Heart right ventricle (tissue), 16 donors: ENCODE data around the gene ASIC5. TPM values are rescaled to one million over a fixed set of nuclear protein-coding genes. Genes with fewer than 3 reads are reported as not detected.

Experiments used
- ATAC-seq, 8 donors: fragments of 200-7000 bp; cut with Tn5 transposase; one replicate each; pipeline ENCODE4 v1.9.1; 2020; ENCODE audit warnings: mild to moderate bottlenecking in 8 of 8, moderate library complexity in 8 of 8, moderate number of reproducible peaks in 1 of 8
- DNase-seq, 2 donors: peaks; one replicate each; pipeline ENCODE4 v3.0.0-alpha.2; 2020
- H3K27ac ChIP-seq, 10 donors: fragments of 200-600 bp; sonication (generic) in 2 of 10; one replicate each; pipeline versions ENCODE4 v1.5.0 to v1.8.0; 2020 to 2022; ENCODE audit warnings: mild to moderate bottlenecking in 3 of 10
- H3K27me3 ChIP-seq, 7 donors: fragments of 200-600 bp; one replicate each; pipeline ENCODE4 v1.8.0; 2021 to 2022; ENCODE audit warnings: mild to moderate bottlenecking in 2 of 7
- H3K36me3 ChIP-seq, 9 donors: fragments of 200-600 bp; sonication (generic) in 1 of 9; one replicate each; pipeline versions ENCODE4 v1.5.0 to v1.8.0; 2020 to 2022; ENCODE audit warnings: mild to moderate bottlenecking in 2 of 9
- H3K4me1 ChIP-seq, 9 donors: fragments of 200-600 bp; sonication (generic) in 1 of 9; one replicate each; pipeline versions ENCODE4 v1.5.0 to v1.8.0; 2020 to 2022; ENCODE audit warnings: mild to moderate bottlenecking in 4 of 9
- H3K4me3 ChIP-seq, 10 donors: fragments of 200-600 bp; sonication (generic) in 2 of 10; one replicate each; pipeline versions ENCODE4 v1.5.0 to v1.8.0; 2020 to 2022; ENCODE audit warnings: mild to moderate bottlenecking in 7 of 10, moderate library complexity in 2 of 10
- H3K9me3 ChIP-seq, 11 donors: fragments of 200-600 bp in 10 of 11; sonication (generic) in 2 of 11; one replicate each; pipeline versions ENCODE4 v1.5.0 to v1.8.0; 2013 to 2022; ENCODE audit warnings: mild to moderate bottlenecking in 2 of 11, control low read depth in 1 of 11, moderate library complexity in 1 of 11
- CTCF ChIP-seq, 9 donors: fragments of 200-600 bp; sonication (generic) in 2 of 9; IDR thresholded peaks; one replicate each; pipeline versions ENCODE4 v1.5.0 to v1.8.0; 2021 to 2022; ENCODE audit warnings: antibody characterized with exemption in 9 of 9, mild to moderate bottlenecking in 5 of 9, moderate library complexity in 1 of 9
- WGBS, 2 donors: extraction: QIAGEN DNeasy Blood & Tissue Kit; methylation state at CpG; one replicate each; pipeline ENCODE4 v1.1.7; 2013; ENCODE audit warnings: inconsistent platforms in 1 of 2; 5-methylcytosine and 5-hydroxymethylcytosine counted together
- intact Hi-C, 10 donors: fragments of 100-400 bp; cut with DNase I; formaldehyde crosslinking; loops; one replicate each; pipeline versions ENCODE4 v1.11.1 to v1.14.2; 2022
- polyA plus RNA-seq, 2 donors: library from polyadenylated mRNA; stranded (reverse); fragments of 200-250 nt; gene quantifications; one replicate each; pipeline ENCODE4 v1.2.3, GENCODE V29; 2013
- total RNA-seq, 10 donors: library from RNA; stranded (reverse); fragmentation: NEBNext Ultra II Directional in 3 of 10; extraction: Animal tissue kit (Norgen Biotek cat#: 25700) in 3 of 10; gene quantifications; one replicate each; pipeline versions ENCODE4 v1.2.1 to v1.2.4, GENCODE V29; 2021 to 2023
- donor health status: Arrhythmogenic right ventricular cardiomyopathy.
- donor health status: ischemic (EF 13 %, LVEDD 7.1; RV severe dilation, severe dysfunction).
- donor health status: healthy with polysubstance abuse.
- donor health status: DM: no; HTN: yes; CAD: no.
- donor health status: DM: no; HTN: no; CAD: no.
- donor health status: ischemic (EF 25% LVEDD 6.9; RV normal size, moderate dysfunction).
- donor health status: ischemic (EF 25% LVEDD 5.7; RV mildly dilated, moderate dysfunction).
- donor health status: healthy.
- donor health status: DM: yes; HTN: yes; CAD: no.
- donor health status: Ischemic cardiomyopathy.
- donor health status: ischemic (EF 35%, LVEDD 5.7; RV mildly dilated, moderate dysfunction).
- donor health status: nonischemic (EF 11% LVEDD 7.7; RV severe dilation, severe dysfunction).
- donor health status: DM: yes; HTN: yes; CAD: no.
- donor health status: PGD.
- donor health status: ischemic (EF 29% LVEDD 5.4; RV normal size, mild dysfunction).
- donor health status: nonischemic (EF 23%, LVEDD 6.1; RV moderate dilation, normal function).

Gene ASIC5
- total and polyA plus RNA-seq, 12 donors, result not detected

DNA sequence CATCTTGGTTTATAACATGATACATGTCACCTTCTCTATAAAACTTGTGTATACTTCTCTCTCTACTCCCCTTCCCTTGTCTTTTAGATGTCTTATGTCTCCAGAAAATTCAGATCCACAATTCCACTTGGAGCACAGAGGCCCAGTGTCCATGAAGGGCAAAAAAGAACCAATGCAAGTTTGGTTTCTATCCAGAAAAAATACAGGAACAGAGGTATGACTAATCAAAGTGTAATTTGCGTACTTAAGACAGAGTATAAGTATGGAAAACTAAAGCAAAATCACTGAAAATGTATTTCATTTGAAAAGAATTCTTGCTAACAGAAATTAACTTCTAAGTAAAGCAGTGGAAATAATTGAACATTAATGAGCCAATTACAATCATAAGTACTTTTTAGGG is 61.1 kb downstream of the ASIC5 start:
- ATAC-seq (no peak), DNase-seq (no peak)
- TF ChIP-seq CTCF (IDR thresholded peaks at IDR 0.05), result no peak
- no peak overlapping the region for H3K4me3 ChIP-seq
- H3K36me3 ChIP-seq, result peaks cover 0 to 83% (median 31%) of the 10 kb centered on the region in 9 donors
- H3K4me1 ChIP-seq, result no peaks in the 10 kb centered on the region
- no peaks in the 10 kb centered on the region for H3K27me3 ChIP-seq
- no peaks in the 10 kb centered on the region for H3K9me3 ChIP-seq
- intact Hi-C loops, result loop anchor here in 2 of 10 donors (5.0 kb wide), 1 partner anchor 147 kb away; the partner anchor contains the start of gene CTSO (in 2 of the 2)
- WGBS, 2 donors, result 75 to 85% methylated on average over 1 of the region's 1 CpG
- H3K27ac ChIP-seq, result no peak overlapping the region

GRCh38 chr4:155802190-155802959 is 63.7 kb downstream of the ASIC5 start:
- ATAC-seq (no peak), DNase-seq (no peak)
- H3K36me3 ChIP-seq, result peaks cover 0 to 100% (median 32%) of the 10 kb centered on the region in 9 donors
- no peak overlapping the region for H3K27ac ChIP-seq
- no peak for TF ChIP-seq CTCF (IDR thresholded peaks at IDR 0.05)
- no peaks in the 10 kb centered on the region for H3K4me1 ChIP-seq
- H3K4me3 ChIP-seq, result no peak overlapping the region
- no peaks in the 10 kb centered on the region for H3K27me3 ChIP-seq
- H3K9me3 ChIP-seq, result no peaks in the 10 kb centered on the region
- 75% methylated on average over 9 of the region's 9 CpGs for WGBS, 2 donors
- intact Hi-C loops, result no loop called here

DNA sequence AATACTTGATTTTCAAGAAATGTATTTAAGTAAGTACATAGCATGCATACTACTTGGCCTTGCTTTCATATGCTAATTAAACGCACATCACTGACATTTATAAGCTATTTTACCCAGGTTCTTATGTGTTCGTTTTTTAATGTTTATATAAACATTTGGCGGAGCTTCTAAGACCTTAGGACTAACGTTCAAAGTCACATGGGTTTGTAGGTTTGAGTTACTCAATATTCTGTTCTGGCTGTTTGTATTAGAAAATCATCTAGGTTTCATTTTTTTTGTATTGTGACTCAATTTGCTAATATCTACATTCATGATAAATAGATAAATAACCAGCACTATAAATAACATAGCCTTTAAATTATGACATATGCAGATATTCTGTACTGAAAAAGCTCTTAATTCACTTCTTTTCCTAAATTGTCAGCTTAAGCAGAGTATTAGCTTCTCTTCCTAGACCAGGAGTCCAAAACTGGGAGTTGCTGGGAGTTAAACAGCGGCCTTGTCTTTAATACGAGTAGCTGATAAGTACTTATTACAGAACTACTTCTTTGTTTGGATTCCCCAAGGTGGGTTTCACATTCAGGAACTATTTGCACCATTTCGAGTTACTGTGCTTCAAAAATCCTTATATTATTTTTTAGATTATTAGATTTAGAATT is 65.3 kb downstream of the ASIC5 start:
- Histone ChIP-seq H3K27me3 (no peaks in the 10 kb centered on the region), H3K27ac (no peak overlapping the region), H3K9me3 (no peaks in the 10 kb centered on the region), H3K4me1 (no peaks in the 10 kb centered on the region), H3K4me3 (no peak overlapping the region), H3K36me3 (peaks cover 0 to 100% (median 37%) of the 10 kb centered on the region in 9 donors)
- TF ChIP-seq CTCF (IDR thresholded peaks at IDR 0.05), result no peak
- WGBS, 2 donors, result 84 to 90% methylated on average over 7 of the region's 7 CpGs
- intact Hi-C loops, result no loop called here
- ATAC-seq (no peak), DNase-seq (no peak)

DNA sequence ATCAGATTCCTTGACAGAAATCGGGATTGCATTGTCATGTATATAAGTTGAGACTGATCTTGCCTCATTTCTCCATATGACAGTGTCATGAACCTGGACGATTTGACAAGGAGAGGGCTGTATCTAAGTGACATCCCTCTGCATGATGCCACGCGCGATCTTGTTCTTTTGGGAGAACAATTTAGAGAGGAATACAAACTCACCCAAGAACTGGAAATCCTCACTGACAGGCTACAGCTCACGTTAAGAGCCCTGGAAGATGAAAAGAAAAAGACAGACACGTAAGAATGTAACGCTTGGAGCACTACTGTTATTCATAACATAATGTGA is 66.3 kb downstream of the ASIC5 start:
- no peak overlapping the region for H3K27ac ChIP-seq

More for the DNA sequence above, 66.3 kb downstream of the ASIC5 start:
- ATAC-seq (no peak), DNase-seq (no peak)
- Histone ChIP-seq H3K4me3 (no peak overlapping the region), H3K4me1 (no peaks in the 10 kb centered on the region), H3K36me3 (peaks cover 0 to 100% (median 37%) of the 10 kb centered on the region in 9 donors), H3K27me3 (no peaks in the 10 kb centered on the region), H3K9me3 (no peaks in the 10 kb centered on the region)
- no peak for TF ChIP-seq CTCF (IDR thresholded peaks at IDR 0.05)
- intact Hi-C loops, result no loop called here
- WGBS, 2 donors, result 85% methylated on average over 8 of the region's 8 CpGs
